Esophagus muscularis mucosa (tissue), 3 donors: Measurements from ENCODE around the gene ATF6.

ENCODE experiments used
- POLR2AphosphoS5 ChIP-seq, 2 donors: sonication (generic); formaldehyde crosslinking; IDR thresholded peaks; one replicate each; pipeline ENCODE4 v1.6.1; 2017; ENCODE audit warnings: antibody characterized with exemption in 2 of 2
- TF ChIP-seq, protein P1 (sequence below), 3 experiments: fragments of 200-600 bp in 2 of 3; fragments of 450-650 bp in 1 of 3; sonication (generic) in 2 of 3; IDR thresholded peaks; one replicate each; pipeline ENCODE4 v1.5.1; 2017 to 2019; ENCODE audit warnings: antibody characterized with exemption in 3 of 3, mild to moderate bottlenecking in 2 of 3, moderate library complexity in 1 of 3

DNA sequence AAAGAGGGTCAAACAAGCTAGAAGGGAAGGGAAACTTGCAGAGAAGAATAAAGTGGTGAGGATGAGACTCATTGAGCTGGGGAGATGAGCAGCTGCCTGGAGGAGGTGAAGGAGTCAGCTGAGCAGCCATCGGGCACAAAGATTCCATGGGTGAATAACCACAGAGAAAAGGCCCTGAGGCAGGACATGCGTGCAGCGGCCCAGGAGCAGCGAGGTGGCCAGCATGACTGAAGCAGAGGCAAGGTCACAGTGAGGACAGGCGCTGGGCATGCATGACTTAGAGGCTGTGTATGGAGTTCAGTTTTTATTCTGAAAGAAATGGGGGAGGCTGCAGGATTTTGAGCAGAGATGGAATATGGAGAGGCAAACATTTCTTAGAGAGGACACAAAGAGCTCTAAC, 232.7 kb downstream of the ATF6 start:
- TF ChIP-seq, protein P1, sequence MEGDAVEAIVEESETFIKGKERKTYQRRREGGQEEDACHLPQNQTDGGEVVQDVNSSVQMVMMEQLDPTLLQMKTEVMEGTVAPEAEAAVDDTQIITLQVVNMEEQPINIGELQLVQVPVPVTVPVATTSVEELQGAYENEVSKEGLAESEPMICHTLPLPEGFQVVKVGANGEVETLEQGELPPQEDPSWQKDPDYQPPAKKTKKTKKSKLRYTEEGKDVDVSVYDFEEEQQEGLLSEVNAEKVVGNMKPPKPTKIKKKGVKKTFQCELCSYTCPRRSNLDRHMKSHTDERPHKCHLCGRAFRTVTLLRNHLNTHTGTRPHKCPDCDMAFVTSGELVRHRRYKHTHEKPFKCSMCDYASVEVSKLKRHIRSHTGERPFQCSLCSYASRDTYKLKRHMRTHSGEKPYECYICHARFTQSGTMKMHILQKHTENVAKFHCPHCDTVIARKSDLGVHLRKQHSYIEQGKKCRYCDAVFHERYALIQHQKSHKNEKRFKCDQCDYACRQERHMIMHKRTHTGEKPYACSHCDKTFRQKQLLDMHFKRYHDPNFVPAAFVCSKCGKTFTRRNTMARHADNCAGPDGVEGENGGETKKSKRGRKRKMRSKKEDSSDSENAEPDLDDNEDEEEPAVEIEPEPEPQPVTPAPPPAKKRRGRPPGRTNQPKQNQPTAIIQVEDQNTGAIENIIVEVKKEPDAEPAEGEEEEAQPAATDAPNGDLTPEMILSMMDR (IDR thresholded peaks at IDR 0.05), result no peak
- TF ChIP-seq POLR2AphosphoS5 (IDR thresholded peaks at IDR 0.05), result no peak
